ENCODE results near the gene PLCB4.

- no peak for TF ChIP-seq POLR2AphosphoS5 (IDR thresholded peaks at IDR 0.05; ENCODE audit: low read depth, low read length)
- TF ChIP-seq POLR2A (IDR thresholded peaks at IDR 0.05; ENCODE audit: low read depth, low read length), result no peak
- TF ChIP-seq TAF1 (IDR thresholded peaks at IDR 0.05; ENCODE audit: borderline replicate concordance, low read depth, low read length), result no peak
Observed at GRCh38 chr20:9369557-9369956, 300.7 kb downstream of the PLCB4 start.
